GM18499 (cell line): Measurements from ENCODE around the gene FRZB.
"Not testable (repeated sequence)": the region's sequence is repeated elsewhere in the genome, so short reads cannot be mapped to it uniquely, and the experiment has no call there.

ENCODE experiments used
- ATAC-seq: cut with Tn5 transposase; IDR thresholded peaks from one replicate; pipeline ENCODE4 v1.9.1; 2021; ENCODE audit warnings: moderate number of reproducible peaks; ENCODE audit not compliant: insufficient read depth, unreplicated experiment

The FRZB gene

DNA sequence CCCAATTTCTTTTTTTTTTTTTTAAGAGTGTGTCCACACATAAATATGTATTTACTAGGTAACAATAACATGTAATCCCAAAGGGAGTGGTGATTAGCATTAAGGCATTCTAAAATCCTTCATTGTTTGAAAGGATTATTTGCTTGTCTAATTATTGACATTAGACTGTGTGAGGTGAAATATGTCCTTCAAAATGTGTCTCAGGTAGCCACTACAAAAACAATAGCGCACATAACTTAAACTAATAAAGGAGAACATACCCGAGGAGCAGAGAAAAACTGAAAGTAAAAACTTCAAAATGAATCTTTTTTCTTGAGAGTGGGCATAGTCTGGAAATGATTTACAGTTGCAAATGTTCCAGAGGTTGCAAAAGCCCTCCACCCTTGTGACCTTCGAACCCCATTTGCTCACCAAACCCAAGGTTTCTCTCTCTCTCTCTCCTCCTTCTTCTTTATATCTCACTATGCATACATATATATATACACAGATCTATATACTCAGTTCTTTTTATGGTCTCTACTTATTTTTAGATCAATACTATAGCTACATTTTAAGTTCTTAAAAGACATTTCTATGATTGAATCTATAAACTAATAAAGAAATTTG is 24.4 kb upstream of the FRZB start:
- ATAC-seq, result no peak

DNA sequence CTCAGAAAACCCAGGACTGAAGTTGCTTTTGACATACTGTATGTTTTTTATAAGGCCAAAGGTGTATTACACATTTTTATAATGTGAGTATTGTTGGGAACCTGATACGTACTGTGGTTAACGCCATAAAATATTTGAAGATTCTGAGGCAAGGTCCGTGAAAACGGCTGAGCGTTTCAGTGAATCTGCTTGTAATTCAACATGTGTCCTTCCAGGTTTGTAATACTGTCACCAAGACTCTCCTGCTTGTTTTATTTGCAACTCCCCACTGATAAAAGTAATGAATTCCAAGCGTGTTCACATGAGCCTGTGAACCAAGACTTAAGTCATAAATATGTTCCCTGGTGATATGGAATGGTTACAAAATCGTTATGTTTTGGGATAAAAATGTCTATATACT is 23.9 kb upstream of the FRZB start:
- ATAC-seq, result no peak

DNA sequence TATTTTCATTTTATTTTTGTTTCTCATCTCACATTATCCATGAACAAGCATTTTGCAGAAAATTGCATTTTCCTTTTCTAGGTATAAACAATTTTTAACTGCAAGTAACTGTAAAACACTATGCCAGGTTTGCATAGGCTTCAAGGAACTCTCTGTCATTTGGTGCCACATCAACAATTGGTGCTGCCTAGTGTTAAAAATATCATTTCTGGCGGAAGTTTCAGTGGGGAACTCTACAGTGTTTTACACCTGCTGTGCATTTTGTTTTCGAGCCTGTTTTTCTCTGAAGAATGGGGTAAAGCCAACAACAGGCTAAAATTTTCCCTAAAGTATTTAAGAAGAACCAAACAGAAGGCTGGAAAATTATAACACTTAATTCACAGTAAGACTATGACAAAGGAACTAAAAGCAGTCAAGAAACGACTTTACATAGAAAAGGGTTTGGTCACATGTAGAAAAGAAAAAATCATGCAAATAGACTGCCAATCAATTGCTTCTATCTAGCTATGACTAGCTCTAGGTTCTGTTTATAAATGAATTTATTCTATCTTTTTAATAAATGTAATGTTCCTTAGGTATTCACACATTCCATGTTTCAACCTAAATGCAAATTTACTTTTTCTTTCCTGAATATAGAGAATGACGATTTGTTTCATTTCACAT is 21.4 kb upstream of the FRZB start:
- ATAC-seq, result no peak

DNA sequence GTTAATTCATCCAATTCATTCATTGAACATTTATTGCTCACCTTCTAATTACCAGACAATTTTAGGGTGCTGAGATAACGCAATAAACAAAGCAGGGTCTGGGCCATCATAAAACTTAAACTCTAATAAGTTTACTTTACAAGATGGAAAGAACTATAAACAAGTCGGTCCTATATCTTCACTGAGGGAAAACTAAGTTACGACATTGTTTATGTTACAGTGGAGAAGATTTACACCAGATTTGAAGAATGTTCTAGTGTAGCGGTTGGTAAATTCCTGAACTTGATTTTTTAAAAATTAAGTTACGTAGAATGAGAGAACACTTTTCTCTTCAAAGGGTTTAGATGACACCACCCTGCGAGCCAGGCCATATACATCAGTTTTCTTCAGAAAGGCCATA is 20.7 kb upstream of the FRZB start:
- no peak for ATAC-seq

DNA sequence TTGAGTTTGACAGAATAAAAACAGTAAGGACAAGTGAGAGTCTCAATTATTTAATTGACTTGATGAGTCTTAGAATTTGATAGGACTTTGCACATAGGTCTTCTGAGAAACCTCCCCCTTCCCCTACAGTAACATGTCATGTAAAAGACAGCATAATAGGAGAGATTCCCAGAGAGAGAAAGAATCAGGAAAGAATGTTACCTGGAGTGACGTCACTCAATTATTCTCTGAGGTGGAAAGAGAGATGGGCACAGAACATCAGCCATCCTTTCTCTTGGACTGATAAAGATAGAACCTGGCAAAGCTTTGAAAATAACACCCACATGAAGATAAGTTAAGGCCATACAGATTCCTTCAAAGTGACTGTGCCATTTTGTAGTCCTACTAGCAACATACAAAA is 19.3 kb upstream of the FRZB start:
- ATAC-seq, result no peak

DNA sequence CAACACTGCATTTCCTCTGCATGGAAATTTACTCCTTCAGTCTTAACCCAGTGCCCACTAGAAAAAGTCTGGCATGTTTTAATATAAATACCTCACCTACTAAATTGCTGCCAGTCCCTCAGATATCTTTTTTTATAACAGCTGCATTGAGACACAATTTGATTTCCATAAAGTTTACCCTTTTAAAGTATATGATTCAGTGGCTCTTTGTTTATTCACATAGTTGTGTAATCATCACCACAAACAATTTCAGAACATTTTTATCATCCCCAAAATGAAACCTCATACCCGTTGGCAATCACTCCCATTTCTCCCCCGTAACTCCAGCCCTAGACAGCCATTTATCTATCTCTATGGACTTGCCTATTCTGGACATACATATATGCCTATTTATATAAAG is 17.0 kb upstream of the FRZB start:
- no peak for ATAC-seq

DNA sequence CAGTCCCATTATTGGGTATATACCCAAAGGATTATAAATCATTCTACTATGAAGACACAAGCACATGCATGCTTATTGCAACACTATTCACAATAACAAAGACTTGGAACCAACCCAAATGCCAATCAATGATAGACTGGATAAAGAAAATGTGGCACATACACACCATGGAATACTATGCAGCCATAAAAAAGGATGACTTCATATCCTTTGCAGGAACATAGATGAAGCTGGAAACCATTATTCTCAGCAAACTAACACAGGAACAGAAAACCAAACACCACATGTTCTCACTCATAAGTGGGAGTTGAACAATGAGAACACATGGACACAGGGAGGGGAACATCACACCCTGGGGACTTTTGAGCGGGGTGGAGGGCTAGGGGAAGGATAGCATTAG is 13.7 kb upstream of the FRZB start:
- ATAC-seq, result not testable (repeated sequence)

DNA sequence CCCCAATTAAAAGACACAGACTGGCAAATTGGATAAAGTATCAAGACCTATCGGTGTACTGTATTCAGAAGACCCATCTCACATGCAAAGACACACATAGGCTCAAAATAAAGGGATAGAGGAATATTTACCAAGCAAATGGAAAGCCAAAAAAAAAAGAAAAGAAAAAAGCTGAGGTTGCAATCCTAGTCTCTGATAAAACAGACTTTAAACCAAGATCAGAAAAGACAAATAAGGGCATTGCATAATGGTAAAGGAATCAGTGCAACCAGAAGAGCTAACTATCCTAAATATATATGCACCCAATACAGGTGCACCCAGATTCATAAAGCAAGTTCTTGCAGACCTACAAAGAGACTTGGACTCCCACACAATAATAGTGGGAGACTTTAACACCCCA is 10.2 kb upstream of the FRZB start:
- not testable (repeated sequence) for ATAC-seq

DNA sequence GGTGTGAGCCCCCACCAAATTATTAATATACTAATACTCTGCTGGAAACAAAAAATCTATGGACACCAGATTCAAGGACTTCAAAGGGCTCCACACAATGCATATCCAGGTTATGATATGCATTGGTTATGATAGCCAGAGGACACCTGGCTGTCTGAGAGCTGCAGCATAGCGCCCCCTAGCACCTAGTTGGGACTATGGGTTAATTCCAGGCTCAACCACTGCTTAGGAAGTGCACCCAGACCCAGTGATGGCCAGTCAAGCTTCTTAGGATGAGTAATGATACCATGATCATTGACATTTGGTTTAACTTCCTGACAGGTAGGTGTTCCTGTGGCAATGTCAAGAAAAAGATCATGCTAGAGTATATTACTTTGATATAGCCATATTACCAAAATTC is 3.8 kb upstream of the FRZB start:
- ATAC-seq, result no peak

DNA sequence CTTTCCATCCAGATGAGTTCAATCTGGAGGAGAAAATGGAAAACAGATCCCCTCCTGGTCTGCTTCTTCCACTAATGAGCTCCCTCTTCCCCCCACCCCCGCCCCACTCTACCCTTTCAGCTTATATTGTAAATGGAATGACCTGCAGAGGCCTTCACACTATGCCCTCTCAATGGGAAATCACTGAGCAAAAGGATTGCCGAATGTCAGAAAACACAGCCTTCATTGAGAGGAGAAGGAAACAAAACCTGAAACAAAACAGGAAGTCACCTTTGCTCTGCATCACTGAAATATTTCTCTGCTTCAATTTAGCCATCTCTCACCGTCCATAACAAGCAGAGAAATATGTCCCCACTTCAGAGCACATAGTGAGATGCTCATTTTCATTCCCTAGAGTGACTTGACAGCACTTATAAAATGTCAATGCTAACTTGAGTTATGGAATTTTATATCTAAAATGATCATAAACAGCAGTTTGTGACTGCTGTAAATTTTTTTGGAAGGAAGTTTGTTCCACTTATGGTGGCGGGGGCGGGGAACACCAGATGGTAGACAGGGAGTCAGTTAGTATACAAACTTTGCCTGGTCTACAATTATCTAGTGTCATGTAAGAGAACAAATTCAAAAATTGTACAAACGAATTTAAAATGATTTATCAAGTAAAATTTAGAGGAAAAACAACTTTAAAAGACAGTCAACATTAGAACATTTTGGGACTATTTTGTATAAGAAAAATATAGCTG is 1.8 kb upstream of the FRZB start:
- ATAC-seq, result no peak

DNA sequence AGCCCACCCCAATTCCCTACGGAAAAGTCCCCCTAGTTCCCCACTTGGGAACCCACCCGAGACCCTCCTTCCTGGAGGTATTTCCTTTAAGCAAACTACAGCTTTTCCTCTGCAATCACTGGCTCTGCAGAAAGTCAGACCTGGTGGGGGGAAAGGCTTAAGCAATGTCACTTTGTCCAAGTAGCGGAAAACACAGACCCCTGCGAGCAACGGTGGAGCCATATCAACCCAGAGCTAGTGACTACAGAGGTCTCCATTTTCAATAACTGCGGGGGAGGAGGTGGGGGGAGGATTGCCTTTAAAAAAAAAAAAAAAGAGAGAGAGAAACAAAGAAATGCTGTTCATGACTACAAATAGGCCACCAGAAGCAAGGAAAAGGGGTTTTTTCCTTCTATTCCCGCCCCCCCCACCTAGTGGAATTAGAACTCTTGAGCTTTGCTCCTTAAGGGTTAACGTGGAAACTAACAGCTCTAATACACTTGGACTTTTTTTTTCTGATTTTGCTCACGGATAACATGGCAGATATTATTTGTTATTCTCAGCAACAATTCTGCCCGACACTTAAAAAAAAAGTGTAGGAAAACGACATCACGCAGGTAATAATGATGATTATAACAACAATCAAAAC is 1.1 kb upstream of the FRZB start:
- ATAC-seq, result no peak

DNA sequence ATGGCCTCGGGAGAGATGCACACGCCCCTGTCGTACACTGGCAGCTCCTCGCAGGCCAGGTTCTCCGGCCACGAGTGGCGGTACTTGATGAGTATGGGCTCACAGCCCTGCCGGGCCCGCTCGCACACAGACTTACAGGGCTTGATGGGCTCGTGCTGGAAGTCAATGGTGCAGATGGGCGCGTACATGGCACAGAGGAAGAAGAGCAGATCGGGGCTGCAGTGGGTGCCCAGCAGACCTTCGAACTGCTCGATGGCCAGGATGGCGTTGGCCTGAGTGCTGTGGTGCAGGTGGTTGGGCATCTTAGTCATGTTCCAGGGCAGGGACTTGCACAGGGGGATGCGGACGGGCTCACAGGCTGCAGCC is 359 bp downstream of the FRZB start:
- ATAC-seq, result no peak

DNA sequence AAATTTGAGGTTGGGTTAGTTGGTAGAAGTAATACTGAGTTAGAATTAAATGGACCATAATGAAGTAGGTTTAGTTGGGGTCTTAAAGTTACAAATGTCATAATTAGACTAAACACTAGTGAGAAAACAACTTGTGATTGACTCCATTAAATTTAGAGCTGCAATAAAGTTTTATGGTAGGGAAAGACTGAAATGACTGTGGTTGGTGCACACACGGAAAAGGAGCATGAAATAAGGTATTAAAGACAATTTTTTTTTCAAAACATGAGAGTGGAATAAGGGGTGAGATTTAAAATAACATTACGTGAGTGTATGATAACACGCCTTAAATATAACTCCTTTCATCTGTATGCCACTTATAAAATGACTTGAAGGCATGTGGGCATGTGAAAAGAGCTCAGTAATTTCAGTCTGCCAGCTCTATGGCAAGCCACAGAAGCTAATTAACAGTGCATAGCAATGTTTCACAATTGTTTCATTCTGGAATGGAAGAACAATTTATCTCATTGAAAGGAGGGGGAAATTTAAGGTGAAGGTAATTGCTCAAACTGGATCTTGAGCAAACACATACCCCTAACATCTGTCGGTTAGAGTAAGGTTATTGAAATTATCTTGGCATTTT is 1.4 kb downstream of the FRZB start:
- ATAC-seq, result no peak

DNA sequence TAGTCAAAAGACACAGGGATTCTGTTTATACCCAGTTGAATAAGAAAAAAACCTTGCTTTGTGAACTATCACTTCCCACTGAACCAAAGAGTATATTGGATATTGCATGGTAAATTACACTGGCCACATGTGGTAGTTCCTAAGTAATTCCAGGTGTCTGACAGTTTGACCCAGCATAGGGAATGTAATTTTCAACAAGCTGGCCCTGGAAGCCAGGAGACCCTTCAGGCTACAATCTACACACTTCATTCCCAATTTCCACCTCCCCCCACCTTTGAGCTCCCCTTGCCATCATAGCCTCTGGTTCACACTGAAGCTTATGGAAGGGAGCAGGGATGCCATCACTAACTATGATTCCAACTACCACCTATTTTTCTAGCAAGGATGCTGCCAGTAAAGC is 2.8 kb downstream of the FRZB start:
- ATAC-seq, result no peak

DNA sequence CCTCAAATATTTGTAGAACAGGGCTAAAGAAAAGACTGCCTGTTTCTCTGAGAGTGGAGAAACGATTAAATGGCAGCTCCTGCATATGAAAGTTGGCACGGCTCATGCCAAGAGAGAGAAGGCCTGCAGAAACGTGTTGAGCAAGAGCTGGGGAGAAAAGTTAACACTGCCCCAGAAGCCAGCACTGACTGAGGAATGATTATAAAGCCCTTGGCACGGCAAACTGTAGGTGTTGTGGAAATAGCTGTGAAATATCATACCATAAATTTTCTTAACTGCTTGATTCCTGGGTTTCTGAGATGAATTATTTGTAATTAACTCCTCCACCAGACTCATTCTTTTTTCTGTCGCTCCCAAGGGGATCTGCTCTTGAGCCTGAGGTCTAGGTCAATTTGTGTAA is 4.3 kb downstream of the FRZB start:
- ATAC-seq, result no peak

DNA sequence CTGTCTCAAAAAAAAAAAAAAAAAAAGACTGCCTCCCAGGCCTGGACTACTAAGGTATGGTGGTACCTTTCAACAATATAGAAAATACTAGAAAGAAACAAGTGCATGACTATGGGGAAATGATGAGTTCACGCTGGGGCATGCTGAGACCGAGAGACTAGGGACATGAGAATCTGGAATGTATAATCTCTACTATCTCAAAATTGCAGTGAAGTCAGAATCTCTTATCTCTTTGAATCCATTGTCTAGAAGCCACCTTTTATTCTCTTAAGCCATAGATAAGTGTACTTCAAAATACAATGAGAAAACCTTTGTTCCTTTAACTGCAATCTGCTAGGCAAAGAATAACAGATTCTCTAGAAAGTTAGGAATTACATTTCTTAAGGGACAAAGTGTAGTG is 5.6 kb downstream of the FRZB start:
- ATAC-seq, result no peak

DNA sequence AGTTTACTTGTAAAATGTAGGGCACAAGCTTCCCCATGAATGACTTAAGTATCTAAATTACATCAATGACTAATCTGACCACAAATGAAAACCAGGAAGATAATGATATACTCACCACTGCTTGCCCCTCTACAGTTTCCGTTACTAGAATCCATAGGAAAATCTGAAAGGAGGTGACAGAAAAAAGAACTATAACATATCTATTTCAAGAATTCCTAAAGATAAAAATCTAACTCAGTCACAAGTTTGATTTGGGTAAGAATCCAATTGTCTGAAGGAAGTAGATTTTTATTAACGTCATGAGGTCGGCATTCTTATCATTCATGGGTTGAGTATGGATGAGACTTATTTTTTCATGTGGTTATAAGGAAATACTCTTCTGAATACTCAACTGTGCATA is 7.8 kb downstream of the FRZB start:
- no peak for ATAC-seq

DNA sequence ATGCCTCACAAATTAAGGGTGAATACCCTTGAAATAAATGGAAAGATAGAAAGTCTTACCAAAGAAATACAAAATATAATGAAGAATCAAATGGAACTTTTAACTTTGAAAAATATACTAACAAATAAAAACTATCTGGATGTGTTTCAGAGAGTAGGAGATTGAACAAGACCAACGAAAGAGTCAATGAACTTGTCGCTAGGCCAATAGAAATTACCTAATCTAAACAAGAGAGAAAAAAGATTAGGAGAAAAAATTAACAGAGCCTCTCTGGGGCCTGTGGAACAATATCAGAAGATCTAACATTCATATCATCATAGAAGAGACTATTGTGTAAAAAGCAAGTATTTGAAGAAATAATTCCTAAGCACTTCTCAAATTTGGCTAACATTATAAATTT is 11.1 kb downstream of the FRZB start:
- no peak for ATAC-seq

DNA sequence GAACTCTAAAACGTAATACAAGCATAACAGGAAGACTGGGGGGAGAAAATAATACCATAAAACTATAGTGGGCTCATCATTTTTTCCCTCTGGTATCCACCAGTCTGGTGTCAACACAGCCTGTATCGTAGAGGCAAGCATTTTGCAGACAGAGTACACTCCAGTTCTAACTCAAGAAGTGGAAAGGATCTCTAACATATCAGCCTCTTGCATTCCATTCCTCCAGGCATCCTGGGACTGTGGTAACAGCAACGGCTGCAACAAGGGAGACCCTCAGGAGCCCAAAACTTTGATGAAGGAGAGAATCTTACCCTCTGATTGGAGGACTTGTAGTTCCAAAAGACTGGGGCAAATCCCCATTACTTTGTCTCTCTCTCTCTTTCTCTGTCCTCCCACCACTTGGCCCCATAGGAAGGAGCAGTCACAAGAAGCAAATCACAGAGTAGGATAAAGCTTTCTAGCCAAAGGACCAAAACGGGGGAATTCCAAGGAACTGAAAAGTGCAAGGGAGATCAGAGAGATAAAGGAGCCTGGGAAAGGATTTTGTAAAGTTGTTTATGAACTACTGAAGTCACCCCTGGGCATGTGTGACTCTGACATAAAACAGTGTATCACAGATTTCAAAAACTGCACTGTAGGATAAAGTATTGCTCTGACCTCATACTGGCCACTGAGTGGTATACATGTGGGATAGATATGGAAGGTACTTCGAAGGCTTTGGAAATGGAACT is 11.9 kb downstream of the FRZB start:
- no peak for ATAC-seq

DNA sequence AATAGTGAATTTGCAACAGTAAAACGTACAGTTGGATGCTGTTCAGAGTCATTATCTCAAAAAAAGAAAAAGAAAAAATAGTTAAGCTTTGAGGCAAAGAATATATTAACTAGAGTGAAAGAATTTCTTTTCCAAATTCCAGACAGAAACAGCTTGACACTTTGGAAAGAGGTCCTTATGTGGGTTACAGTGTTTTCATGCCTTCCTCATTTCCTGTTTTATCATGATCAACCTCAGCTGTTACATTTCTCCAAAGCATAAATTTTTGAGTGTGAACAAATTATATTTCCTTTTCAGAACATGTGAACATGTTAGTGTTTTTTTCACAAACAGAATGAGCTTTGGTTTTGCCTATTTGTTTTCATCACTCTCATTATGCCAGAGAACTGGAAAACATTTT is 13.6 kb downstream of the FRZB start:
- ATAC-seq, result no peak
